Karpas-422 (cell line): ENCODE measurements around the gene RPL36. TPM values are rescaled to one million over a fixed set of nuclear protein-coding genes. Genes with fewer than 3 reads are reported as not detected.

Experiments
- DNase-seq: peaks from one replicate; pipeline ENCODE4 v3.0.0-alpha.2; 2015
- H2AFZ ChIP-seq: fragments of 200-600 bp; sonication (generic); 2 replicates; pipeline ENCODE4 v1.6.1; 2014; ENCODE audit warnings: antibody characterized with exemption, low read length, mixed read lengths
- H3K27ac ChIP-seq: fragments of 200-600 bp; sonication (generic); 2 replicates; pipeline ENCODE4 v1.5.1; 2014; ENCODE audit warnings: mild to moderate bottlenecking, low read length, moderate library complexity
- H3K27me3 ChIP-seq: fragments of 200-600 bp; sonication (generic); 2 replicates; pipeline ENCODE4 v1.6.1; 2014; ENCODE audit warnings: low read length, mixed read lengths
- H3K36me3 ChIP-seq: fragments of 200-600 bp; sonication (generic); 2 replicates; pipeline ENCODE4 v1.6.1; 2014; ENCODE audit warnings: low read length, mixed read lengths; ENCODE audit not compliant: insufficient read depth
- H3K4me1 ChIP-seq: fragments of 200-600 bp; sonication (generic); 2 replicates; pipeline ENCODE4 v1.6.1; 2014; ENCODE audit warnings: mild to moderate bottlenecking, low read length, mixed read lengths
- H3K4me2 ChIP-seq: fragments of 200-600 bp; sonication (generic); 2 replicates; pipeline ENCODE4 v1.6.1; 2014; ENCODE audit warnings: low read length, low read depth, mild to moderate bottlenecking; ENCODE audit not compliant: poor library complexity, severe bottlenecking
- H3K4me3 ChIP-seq: fragments of 200-600 bp; sonication (generic); 2 replicates; pipeline ENCODE4 v1.5.1; 2014; ENCODE audit warnings: mild to moderate bottlenecking, antibody characterized with exemption, low read length, mixed read lengths
- H3K79me2 ChIP-seq: fragments of 200-600 bp; sonication (generic); 2 replicates; pipeline ENCODE4 v1.6.1; 2014; ENCODE audit warnings: mild to moderate bottlenecking, low read length, mixed read lengths
- H3K9ac ChIP-seq: fragments of 200-600 bp; sonication (generic); 2 replicates; pipeline ENCODE4 v1.6.0; 2014; ENCODE audit warnings: low read length
- H3K9me2 ChIP-seq: fragments of 200-600 bp; sonication (generic), shearing (Covaris generic); replicated peaks from 2 replicates; pipeline ENCODE4 v1.6.0; 2014; ENCODE audit warnings: mild to moderate bottlenecking, low read length, moderate library complexity; ENCODE audit not compliant: insufficient read depth
- H3K9me3 ChIP-seq: fragments of 300-700, 200-600 bp; sonication (generic); 2 replicates; pipeline ENCODE4 v1.6.1; 2014; ENCODE audit warnings: low read length, mixed read lengths
- H4K20me1 ChIP-seq: fragments of 200-600 bp; sonication (generic); 2 replicates; pipeline ENCODE4 v1.6.1; 2014; ENCODE audit warnings: mild to moderate bottlenecking, antibody characterized with exemption, low read length, low read depth; ENCODE audit not compliant: insufficient read depth
- total RNA-seq: library from RNA; depleted of rRNA; stranded (reverse); fragments of >200 nt; shearing (Covaris generic); gene quantifications from 2 replicates; pipeline ENCODE4 v1.2.3, GENCODE V29; 2014; ENCODE audit warnings: low replicate concordance

The RPL36 gene
- total RNA-seq, 1 experiment from 2014 or later = 3,189 TPM

DNA sequence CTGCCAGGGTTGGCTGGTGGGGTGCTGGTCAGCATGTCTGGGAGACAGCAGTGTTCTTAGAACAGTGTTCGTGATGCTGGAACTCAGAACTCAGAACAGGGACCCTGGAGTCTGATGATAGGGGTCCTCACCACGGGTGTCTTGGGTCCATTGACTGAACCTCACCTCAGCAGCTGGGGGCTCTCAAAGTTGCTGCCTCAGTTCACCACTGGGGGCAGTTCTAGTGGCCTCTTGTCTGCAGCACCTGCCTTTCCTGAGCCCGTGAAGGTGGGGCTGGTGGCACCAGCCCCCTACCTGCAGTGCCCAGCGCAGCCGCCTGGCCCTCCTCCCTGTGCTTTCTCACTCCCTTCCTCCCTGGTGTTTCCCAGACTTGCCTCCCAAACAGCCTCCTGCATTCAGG, 38.7 kb upstream of the RPL36 start:
- Histone ChIP-seq H3K9me2 (no peaks in the 10 kb centered on the region), H3K36me3 (peaks cover 61% of the 10 kb centered on the region), H3K4me3 (no peak overlapping the region), H3K9me3 (no peaks in the 10 kb centered on the region), H3K4me2 (no peak overlapping the region), H4K20me1 (peaks cover 11% of the 10 kb centered on the region), H3K4me1 (no peaks in the 10 kb centered on the region), H3K27me3 (no peaks in the 10 kb centered on the region), H2AFZ (no peak overlapping the region), H3K79me2 (peaks cover 36% of the 10 kb centered on the region), H3K27ac (no peak overlapping the region), H3K9ac (no peak overlapping the region)
- DNase-seq = no peak

DNA sequence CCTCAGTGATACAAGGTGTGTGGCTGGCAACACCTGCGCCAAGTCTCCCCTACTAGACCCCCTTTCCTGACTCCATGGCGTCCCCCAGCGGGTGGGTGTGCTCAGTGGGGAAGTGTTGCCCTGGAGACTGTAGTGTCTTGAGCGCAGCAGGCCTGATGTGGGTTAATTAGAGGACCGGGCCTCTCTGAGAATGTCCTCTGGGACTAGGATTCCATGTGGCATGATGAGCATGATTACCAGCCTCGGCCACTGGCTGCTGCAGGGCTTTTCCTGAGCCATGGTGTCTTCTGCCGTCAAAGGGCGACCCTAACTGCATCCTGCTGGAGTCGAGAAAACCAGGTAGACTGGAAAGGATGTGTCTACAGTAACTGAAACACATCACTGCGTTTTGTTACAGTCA, 37.8 kb upstream of the RPL36 start:
- H3K9me2 ChIP-seq = no peaks in the 10 kb centered on the region
- H3K79me2 ChIP-seq = peaks cover 31% of the 10 kb centered on the region
- no peak for DNase-seq
- H3K4me1 ChIP-seq = no peaks in the 10 kb centered on the region
- no peaks in the 10 kb centered on the region for H3K9me3 ChIP-seq
- H3K27ac ChIP-seq = no peak overlapping the region
- H3K4me2 ChIP-seq = no peak overlapping the region
- peaks cover 4% of the 10 kb centered on the region; the same call in 1 of the 2 replicates for H4K20me1 ChIP-seq
- H3K9ac ChIP-seq = no peak overlapping the region
- no peaks in the 10 kb centered on the region for H3K27me3 ChIP-seq
- no peak overlapping the region for H3K4me3 ChIP-seq
- H3K36me3 ChIP-seq = peaks cover 56% of the 10 kb centered on the region
- H2AFZ ChIP-seq = no peak overlapping the region

DNA sequence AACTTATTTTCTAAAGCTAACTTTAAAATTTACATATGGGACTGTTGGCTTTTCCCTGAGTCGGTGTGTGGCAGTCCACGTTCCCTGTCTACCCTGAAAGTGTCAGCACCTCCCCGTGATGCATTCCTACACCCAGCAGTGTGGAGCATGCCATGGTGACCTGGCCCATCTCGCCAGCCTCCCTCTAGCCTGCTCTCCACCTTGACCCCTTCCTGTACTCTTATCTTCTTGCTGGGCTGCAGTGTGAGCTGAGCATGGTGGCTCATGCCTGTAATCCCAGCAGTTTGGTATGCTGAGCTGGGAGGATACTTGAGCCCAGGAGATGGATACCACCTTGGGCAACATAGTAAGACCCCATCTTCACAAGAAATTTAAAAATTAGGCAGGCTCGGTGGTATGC, 35.2 kb upstream of the RPL36 start:
- no peak overlapping the region for H3K4me3 ChIP-seq
- H3K4me1 ChIP-seq = no peaks in the 10 kb centered on the region
- H3K79me2 ChIP-seq = peaks cover 22% of the 10 kb centered on the region; the same call in 1 of the 2 replicates
- no peak overlapping the region for H3K4me2 ChIP-seq
- 0 out of 2 replicates have a peak, but pooled peaks cover 4% of the 10 kb centered on the region for H4K20me1 ChIP-seq
- H3K27ac ChIP-seq = no peak overlapping the region
- no peak overlapping the region for H3K9ac ChIP-seq
- H3K36me3 ChIP-seq = peaks cover 43% of the 10 kb centered on the region
- no peaks in the 10 kb centered on the region for H3K27me3 ChIP-seq
- H2AFZ ChIP-seq = no peak overlapping the region
- H3K9me2 ChIP-seq = no peaks in the 10 kb centered on the region
- DNase-seq = peak; percentile 19
- H3K9me3 ChIP-seq = no peaks in the 10 kb centered on the region

DNA sequence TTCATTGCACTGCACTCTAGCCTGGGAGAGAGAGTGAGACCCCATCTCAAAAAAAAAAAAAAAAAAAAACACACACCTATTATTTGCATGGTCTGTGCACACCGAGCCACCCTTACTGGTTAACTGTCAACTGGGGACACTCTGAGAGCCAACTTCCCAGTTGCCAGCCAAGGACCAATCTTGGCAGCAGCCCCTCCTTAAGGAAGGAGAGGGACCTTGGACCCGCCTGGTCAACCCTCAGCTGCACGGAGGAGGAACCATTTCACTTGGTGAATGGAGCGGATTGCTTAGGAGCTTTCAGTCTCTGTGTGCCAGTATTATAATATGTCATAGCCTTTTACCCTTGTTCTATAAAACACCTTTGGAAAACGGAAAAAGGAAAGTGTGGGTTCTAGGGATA, 34.7 kb upstream of the RPL36 start:
- no peak overlapping the region for H3K27ac ChIP-seq
- H3K27me3 ChIP-seq = no peaks in the 10 kb centered on the region
- no peak overlapping the region for H2AFZ ChIP-seq
- no peaks in the 10 kb centered on the region for H3K4me1 ChIP-seq
- DNase-seq = no peak
- H3K4me3 ChIP-seq = no peak overlapping the region
- H3K4me2 ChIP-seq = no peak overlapping the region
- peaks cover 42% of the 10 kb centered on the region for H3K36me3 ChIP-seq
- no peaks in the 10 kb centered on the region for H3K9me3 ChIP-seq
- H3K9me2 ChIP-seq = no peaks in the 10 kb centered on the region
- H3K9ac ChIP-seq = no peak overlapping the region
- H4K20me1 ChIP-seq = 0 out of 2 replicates have a peak, but pooled peaks cover 4% of the 10 kb centered on the region
- H3K79me2 ChIP-seq = peaks cover 22% of the 10 kb centered on the region; the same call in 1 of the 2 replicates

DNA sequence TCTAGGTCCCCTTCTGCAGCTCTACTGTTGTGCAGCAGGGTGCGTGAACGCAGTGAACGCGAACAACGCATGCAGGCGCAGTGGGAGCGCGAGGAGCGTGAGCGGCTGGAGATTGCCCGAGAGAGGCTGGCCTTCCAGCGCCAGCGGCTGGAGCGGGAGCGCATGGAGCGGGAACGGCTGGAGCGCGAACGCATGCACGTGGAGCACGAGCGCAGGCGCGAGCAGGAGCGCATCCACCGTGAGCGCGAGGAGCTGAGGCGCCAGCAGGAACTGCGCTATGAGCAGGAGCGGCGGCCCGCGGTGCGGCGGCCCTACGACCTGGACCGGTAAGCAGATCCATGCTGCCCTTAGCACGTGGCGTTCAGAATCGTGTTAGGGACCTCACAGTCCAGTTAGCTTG, 28.6 kb upstream of the RPL36 start:
- no peak for DNase-seq
- no peaks in the 10 kb centered on the region for H3K4me1 ChIP-seq
- H3K4me3 ChIP-seq = no peak overlapping the region
- no peak overlapping the region for H3K9ac ChIP-seq
- H3K36me3 ChIP-seq = peaks cover 46% of the 10 kb centered on the region
- no peaks in the 10 kb centered on the region for H3K27me3 ChIP-seq
- H4K20me1 ChIP-seq = peaks cover 7% of the 10 kb centered on the region; the same call in 1 of the 2 replicates
- H3K27ac ChIP-seq = no peak overlapping the region
- no peak overlapping the region for H3K4me2 ChIP-seq
- no peaks in the 10 kb centered on the region for H3K9me2 ChIP-seq
- no peak overlapping the region for H2AFZ ChIP-seq
- H3K79me2 ChIP-seq = peaks cover 14% of the 10 kb centered on the region; the same call in 1 of the 2 replicates
- H3K9me3 ChIP-seq = no peaks in the 10 kb centered on the region

DNA sequence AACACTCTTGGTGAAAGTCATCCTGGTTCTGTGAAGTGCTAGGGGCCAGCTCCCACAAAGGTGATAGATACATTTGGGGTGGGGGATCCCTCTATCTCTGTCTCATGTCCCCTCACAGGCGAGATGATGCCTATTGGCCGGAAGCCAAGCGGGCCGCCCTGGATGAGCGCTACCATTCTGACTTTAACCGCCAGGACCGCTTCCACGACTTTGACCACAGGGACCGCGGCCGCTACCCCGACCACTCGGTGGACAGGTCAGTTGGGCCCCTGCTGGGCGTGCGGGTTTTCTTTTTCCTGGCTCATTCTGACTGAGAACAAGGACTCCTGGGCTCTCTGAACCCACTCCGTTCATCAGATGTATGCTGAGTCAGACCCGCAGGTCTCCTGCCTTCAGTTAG, 26.2 kb upstream of the RPL36 start:
- Histone ChIP-seq H3K9me2 (no peaks in the 10 kb centered on the region), H2AFZ (no peak overlapping the region), H3K9me3 (no peaks in the 10 kb centered on the region), H3K27me3 (no peaks in the 10 kb centered on the region), H3K27ac (no peak overlapping the region), H3K9ac (no peak overlapping the region), H3K4me3 (no peak overlapping the region), H3K4me2 (no peak overlapping the region), H3K4me1 (no peaks in the 10 kb centered on the region), H3K79me2 (peaks cover 12% of the 10 kb centered on the region; the same call in 1 of the 2 replicates), H4K20me1 (peaks cover 10% of the 10 kb centered on the region; the same call in 1 of the 2 replicates), H3K36me3 (peaks cover 57% of the 10 kb centered on the region)
- DNase-seq = no peak

DNA sequence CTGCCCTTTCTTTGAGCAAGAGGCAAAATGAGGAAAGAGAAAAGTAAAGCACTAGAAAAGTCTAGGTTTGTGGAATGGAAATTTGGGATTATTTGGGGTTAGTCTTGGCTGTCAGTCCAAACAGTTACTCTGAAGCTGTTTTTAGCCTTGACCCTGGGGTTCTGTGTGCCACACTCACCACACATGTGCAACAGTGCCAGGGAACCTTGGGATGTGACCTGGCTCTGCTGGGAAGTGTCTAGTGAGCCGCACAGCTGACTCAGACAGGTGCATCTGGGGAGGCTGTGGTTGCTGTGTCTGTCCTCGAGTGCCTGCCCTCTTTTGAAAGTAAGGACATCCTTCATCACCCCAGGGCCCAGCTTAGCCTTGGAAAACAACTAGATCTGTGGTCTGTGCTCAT, 25.6 kb upstream of the RPL36 start:
- H3K79me2 ChIP-seq = peaks cover 12% of the 10 kb centered on the region; the same call in 1 of the 2 replicates
- H3K9ac ChIP-seq = no peak overlapping the region
- peaks cover 10% of the 10 kb centered on the region; the same call in 1 of the 2 replicates for H4K20me1 ChIP-seq
- no peaks in the 10 kb centered on the region for H3K27me3 ChIP-seq
- no peaks in the 10 kb centered on the region for H3K4me1 ChIP-seq
- peaks cover 63% of the 10 kb centered on the region for H3K36me3 ChIP-seq
- H3K9me3 ChIP-seq = no peaks in the 10 kb centered on the region
- DNase-seq = no peak
- no peak overlapping the region for H3K27ac ChIP-seq
- no peaks in the 10 kb centered on the region for H3K9me2 ChIP-seq
- H3K4me2 ChIP-seq = no peak overlapping the region
- H2AFZ ChIP-seq = no peak overlapping the region
- H3K4me3 ChIP-seq = no peak overlapping the region

DNA sequence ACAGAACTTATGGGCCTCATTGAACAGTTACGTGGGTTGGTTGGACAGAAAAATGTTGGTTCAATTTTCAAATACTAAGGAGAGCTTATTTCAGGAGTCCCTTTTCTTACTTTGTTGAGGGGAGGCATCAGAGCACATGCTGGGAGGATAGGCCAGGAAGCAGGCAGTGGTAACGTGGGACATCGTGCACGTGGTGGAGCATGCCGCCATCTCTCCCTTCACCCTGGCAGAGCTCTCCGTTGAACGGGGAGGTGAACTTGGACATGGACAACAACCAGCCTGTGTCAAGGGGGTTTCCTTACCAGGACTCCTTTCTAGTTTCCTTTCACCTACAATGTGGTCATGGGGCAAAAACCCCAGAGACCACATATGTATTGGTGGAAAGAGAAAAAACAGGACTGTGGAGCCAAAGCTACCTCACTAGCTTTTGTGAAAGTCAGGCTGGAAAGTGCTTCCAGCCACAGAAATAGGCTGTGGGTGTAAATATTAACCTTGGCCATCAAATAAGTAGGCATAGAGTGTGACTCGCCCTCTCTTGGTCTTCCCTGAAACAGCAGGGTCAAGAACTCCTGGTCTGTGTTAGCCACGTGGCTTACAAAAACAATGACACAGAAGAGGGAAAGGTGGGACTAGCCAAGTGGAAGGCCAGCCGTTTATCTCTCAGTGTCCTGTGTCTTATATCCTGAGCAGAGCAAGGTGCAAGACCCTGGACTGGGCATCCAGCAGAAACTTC, 24.1 kb upstream of the RPL36 start:
- Histone ChIP-seq H3K9ac (no peak overlapping the region), H2AFZ (no peak overlapping the region), H3K9me2 (no peaks in the 10 kb centered on the region), H4K20me1 (peaks cover 10% of the 10 kb centered on the region; the same call in 1 of the 2 replicates), H3K79me2 (peaks cover 7% of the 10 kb centered on the region; the same call in 1 of the 2 replicates), H3K27me3 (no peaks in the 10 kb centered on the region), H3K4me1 (no peaks in the 10 kb centered on the region), H3K27ac (no peak overlapping the region), H3K9me3 (no peaks in the 10 kb centered on the region), H3K4me2 (no peak overlapping the region), H3K36me3 (peaks cover 60% of the 10 kb centered on the region), H3K4me3 (no peak overlapping the region)
- DNase-seq = peak; percentile 42
